IPS-18a (cell line): ENCODE measurements around the gene TNFSF11.

Source experiments
- H3K27ac ChIP-seq: one replicate; pipeline ENCODE4 v1.5.1; 2013; ENCODE audit warnings: low read length
- H3K27me3 ChIP-seq: one replicate; pipeline ENCODE4 v1.6.1; 2013; ENCODE audit warnings: mild to moderate bottlenecking, low read length; ENCODE audit not compliant: control insufficient read depth, insufficient read depth
- H3K36me3 ChIP-seq: one replicate; pipeline ENCODE4 v1.6.1; 2013; ENCODE audit warnings: low read depth, low read length; ENCODE audit not compliant: control insufficient read depth
- H3K4me1 ChIP-seq: one replicate; pipeline ENCODE4 v1.6.1; 2013; ENCODE audit warnings: low read depth, low read length; ENCODE audit not compliant: control insufficient read depth
- H3K4me3 ChIP-seq: one replicate; pipeline ENCODE4 v1.5.1; 2013; ENCODE audit warnings: low read length
- H3K9ac ChIP-seq: one replicate; pipeline ENCODE4 v1.6.1; 2013; ENCODE audit warnings: mild to moderate bottlenecking, low read length, moderate library complexity
- H3K9me3 ChIP-seq: one replicate; pipeline ENCODE4 v1.6.1; 2013; ENCODE audit warnings: low read depth, low read length; ENCODE audit not compliant: control insufficient read depth

Gene TNFSF11

DNA sequence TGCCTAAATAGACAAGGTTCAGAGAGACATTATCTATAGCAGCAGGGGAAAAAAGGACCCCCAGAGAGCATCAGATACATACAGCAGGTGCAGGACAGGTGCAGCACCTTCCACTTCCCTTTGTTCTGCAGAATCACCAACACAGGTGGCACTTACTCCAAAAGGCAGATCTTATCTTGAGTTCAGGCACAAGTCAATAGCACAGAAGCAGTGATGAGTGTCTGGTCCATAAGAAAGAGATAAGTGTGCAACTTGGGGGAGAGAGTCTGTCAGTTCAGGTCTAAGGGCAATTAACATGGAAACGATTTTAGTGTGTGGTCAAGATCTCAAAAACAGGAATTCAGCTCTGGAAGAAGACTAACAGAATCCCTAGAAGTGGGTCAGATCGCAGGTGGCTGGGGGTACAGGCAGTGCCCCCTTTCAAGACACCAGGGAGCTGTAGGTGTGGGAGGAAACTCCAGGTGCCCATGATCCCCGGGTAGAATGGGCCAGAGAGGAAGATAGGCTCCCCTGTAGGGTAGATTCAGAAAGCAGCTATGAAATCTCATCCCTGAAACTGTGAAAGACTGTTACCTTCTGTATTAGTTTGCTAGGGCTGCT is 40.6 kb downstream of the TNFSF11 start:
- Histone ChIP-seq H3K27ac (no peak overlapping the region), H3K4me3 (no peak overlapping the region), H3K9ac (no peak overlapping the region), H3K36me3 (no peaks in the 10 kb centered on the region), H3K4me1 (peaks cover 12% of the 10 kb centered on the region), H3K9me3 (no peaks in the 10 kb centered on the region), H3K27me3 (no peaks in the 10 kb centered on the region)

DNA sequence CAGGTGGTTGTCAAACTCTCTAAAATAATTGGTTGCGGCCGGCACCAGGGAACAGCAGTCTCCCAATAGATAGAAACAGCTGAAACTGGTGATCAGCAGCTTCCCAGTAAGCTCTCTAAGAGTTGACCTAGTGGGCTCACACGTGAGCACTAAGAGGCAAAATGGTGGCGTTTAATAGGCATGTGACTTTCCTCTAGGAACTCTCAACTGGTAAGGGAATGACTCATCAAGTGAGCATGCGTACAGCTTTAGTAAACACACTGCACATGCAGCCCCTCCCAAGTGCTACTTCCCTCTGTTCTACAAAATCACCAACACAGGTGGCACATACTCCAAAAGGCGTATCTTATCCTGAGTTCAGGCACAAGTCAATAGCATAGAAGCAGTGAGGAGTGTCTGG is 41.7 kb downstream of the TNFSF11 start:
- H3K4me3 ChIP-seq: no peak overlapping the region
- no peak overlapping the region for H3K9ac ChIP-seq
- H3K27me3 ChIP-seq: no peaks in the 10 kb centered on the region
- no peaks in the 10 kb centered on the region for H3K36me3 ChIP-seq
- no peaks in the 10 kb centered on the region for H3K9me3 ChIP-seq
- peaks cover 12% of the 10 kb centered on the region for H3K4me1 ChIP-seq
- no peak overlapping the region for H3K27ac ChIP-seq

DNA sequence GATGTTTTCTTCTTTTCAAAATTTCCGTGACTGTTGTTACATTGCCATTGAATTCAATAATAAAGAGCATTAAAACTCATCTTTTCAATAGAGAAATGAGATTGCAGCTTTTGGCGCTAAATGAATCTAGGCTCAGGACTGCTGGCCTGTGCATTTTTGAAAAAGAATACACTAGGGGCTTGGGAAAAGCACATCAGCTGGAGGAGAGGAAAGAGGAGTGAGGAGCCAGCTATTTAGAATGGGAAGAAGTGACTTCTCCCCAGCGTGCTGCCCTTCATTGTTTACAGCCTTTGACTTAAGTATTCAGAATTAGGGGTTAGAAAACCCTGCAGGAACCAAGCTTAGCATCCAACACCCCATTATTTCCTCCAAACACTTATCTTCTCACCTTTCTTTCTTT is 43.3 kb downstream of the TNFSF11 start:
- no peak overlapping the region for H3K9ac ChIP-seq
- no peaks in the 10 kb centered on the region for H3K9me3 ChIP-seq
- H3K36me3 ChIP-seq: no peaks in the 10 kb centered on the region
- H3K4me1 ChIP-seq: peaks cover 12% of the 10 kb centered on the region
- no peak overlapping the region for H3K27ac ChIP-seq
- no peaks in the 10 kb centered on the region for H3K27me3 ChIP-seq
- H3K4me3 ChIP-seq: no peak overlapping the region

DNA sequence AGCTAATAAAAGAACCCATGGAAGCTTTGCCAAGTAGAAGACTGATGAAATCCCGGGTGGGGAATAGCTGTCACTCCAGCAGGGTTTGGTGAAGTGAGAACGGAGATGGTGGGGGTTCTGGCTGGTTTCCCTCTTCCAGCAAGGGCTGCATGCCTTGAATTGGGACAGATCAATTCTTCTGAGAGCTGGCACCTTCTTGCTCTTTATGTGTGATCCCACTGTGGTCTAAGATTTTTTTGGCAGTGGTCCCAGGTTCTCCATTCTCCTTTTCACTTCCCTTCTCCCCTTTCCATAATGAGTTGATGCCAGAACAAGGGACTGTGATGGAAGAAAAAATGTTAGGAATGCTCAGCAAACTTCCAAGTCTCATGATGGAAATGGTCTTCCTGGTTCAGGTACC is 50.0 kb downstream of the TNFSF11 start:
- H3K9ac ChIP-seq: no peak overlapping the region
- H3K27me3 ChIP-seq: no peaks in the 10 kb centered on the region
- H3K4me3 ChIP-seq: no peak overlapping the region
- no peaks in the 10 kb centered on the region for H3K36me3 ChIP-seq
- H3K9me3 ChIP-seq: no peaks in the 10 kb centered on the region
- H3K27ac ChIP-seq: no peak overlapping the region
- H3K4me1 ChIP-seq: no peaks in the 10 kb centered on the region

DNA sequence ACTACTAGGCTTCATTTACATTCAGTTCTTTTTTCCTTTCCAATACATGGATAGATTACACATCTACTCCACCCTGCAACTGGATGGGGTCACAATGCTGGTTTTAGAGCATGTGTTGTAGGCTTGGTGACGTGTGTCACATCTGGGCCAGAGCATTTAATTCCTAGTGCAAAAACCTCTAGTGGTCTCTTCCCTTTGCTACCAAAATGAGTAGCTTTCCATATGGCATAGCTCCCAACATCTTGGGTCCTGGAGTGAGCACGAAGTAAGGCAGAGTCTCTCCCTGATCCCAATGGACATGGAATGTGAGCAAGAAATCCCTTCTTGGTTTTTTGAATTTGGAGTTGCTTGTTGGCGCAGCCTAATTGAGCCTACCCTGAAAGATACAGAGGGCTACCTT is 51.7 kb downstream of the TNFSF11 start:
- Histone ChIP-seq H3K4me3 (no peak overlapping the region), H3K9me3 (no peaks in the 10 kb centered on the region), H3K27me3 (no peaks in the 10 kb centered on the region), H3K27ac (no peak overlapping the region), H3K4me1 (no peaks in the 10 kb centered on the region), H3K9ac (no peak overlapping the region), H3K36me3 (no peaks in the 10 kb centered on the region)

DNA sequence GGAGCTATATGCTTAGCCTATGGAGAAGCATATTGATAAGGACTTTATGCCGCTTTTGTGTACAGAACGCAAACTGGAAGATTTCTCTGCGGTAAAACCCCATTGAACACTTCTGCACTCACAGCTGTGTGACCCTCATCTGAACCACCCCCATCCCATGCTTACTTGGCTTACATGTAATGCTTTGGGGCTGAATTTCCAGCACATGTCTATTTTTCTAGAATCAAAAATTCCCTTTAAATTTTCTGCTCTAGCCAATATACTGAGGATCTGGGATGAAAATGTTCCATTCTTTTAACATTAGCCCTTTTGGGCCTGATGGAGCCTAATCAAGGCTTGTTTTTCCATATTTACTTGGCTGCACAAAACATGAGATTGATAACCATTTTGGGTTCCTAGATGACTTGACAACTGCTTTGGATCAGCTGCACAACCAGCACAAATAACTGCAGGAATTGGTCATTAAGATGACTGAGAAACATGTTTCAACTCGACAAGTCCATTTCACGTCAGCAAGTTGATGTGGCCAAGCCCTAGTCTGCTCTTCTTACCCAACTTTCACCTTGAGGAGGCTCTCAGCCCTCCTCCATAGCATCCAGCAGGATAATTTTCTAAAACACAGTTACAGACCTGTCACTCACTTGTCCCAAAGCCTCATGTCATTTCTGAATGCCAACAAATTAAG is 52.4 kb downstream of the TNFSF11 start:
- H3K36me3 ChIP-seq: no peaks in the 10 kb centered on the region
- H3K4me3 ChIP-seq: no peak overlapping the region
- H3K9me3 ChIP-seq: no peaks in the 10 kb centered on the region
- no peaks in the 10 kb centered on the region for H3K27me3 ChIP-seq
- H3K9ac ChIP-seq: no peak overlapping the region
- H3K4me1 ChIP-seq: no peaks in the 10 kb centered on the region
- no peak overlapping the region for H3K27ac ChIP-seq

DNA sequence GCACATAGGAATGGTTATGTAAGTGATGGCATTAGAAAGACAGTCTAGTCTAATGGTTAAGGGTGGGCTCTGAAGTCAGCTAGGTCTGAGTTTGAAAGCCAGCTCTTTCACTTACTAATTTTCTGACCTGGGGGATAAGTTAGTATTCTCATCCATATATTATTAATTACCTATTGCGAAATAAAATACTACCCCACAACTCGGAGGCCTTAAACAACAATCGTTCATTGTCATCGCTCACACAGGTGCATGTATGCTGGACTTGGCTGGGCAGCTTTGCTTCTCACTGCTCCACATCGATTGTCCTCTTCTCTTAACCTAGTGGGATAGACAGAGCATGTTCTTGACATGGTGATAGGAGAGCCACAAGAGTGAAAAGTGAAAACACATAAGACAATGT is 54.7 kb downstream of the TNFSF11 start:
- Histone ChIP-seq H3K4me3 (no peak overlapping the region), H3K27ac (no peak overlapping the region), H3K27me3 (no peaks in the 10 kb centered on the region)

DNA sequence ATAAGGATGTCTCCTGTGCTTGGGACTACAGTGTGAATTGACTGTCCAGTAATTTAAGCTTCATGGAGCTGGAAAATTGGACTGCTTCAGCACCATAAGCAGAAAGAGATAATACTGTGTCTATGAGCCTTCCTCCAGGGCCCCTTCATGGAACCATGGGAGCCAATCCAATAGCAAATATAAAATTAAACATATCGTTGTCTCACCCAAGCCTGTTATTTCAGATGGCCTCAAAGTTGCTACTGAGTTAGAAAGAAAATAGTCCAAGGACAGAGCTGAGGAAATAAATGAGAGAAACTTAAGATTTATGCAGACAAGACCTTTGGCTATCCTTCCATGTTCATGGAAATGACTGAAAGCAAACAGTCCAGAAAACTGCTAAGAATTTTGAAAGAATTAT is 57.2 kb downstream of the TNFSF11 start:
- Histone ChIP-seq H3K4me1 (no peaks in the 10 kb centered on the region), H3K9ac (no peak overlapping the region), H3K27me3 (no peaks in the 10 kb centered on the region), H3K27ac (no peak overlapping the region), H3K4me3 (no peak overlapping the region), H3K9me3 (no peaks in the 10 kb centered on the region), H3K36me3 (no peaks in the 10 kb centered on the region)

More for the DNA sequence above, 54.7 kb downstream of the TNFSF11 start:
- no peak overlapping the region for H3K9ac ChIP-seq
- no peaks in the 10 kb centered on the region for H3K4me1 ChIP-seq
- H3K9me3 ChIP-seq: no peaks in the 10 kb centered on the region
- H3K36me3 ChIP-seq: no peaks in the 10 kb centered on the region

DNA sequence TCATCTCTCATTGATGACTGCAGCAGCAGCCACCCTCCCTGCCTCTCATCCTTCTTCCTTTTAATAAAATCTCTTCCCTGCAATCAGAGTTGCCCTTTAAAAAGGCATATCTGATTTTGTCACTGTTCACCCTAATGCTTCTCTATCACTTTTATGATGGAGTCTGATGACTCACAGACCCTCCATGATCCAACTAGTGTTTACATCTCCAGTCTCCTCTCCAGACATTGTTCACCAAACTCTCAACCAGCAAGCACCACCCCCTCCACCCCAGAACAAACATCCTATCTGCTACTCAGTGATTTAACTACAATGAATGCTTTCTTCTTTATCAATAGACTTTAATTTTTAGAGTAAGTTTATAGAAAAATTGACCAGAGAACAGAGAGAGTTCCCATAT is 59.5 kb downstream of the TNFSF11 start:
- no peaks in the 10 kb centered on the region for H3K9me3 ChIP-seq
- no peak overlapping the region for H3K4me3 ChIP-seq
- no peak overlapping the region for H3K9ac ChIP-seq
- H3K36me3 ChIP-seq: no peaks in the 10 kb centered on the region
- H3K27ac ChIP-seq: no peak overlapping the region
- H3K4me1 ChIP-seq: no peaks in the 10 kb centered on the region
- H3K27me3 ChIP-seq: no peaks in the 10 kb centered on the region

DNA sequence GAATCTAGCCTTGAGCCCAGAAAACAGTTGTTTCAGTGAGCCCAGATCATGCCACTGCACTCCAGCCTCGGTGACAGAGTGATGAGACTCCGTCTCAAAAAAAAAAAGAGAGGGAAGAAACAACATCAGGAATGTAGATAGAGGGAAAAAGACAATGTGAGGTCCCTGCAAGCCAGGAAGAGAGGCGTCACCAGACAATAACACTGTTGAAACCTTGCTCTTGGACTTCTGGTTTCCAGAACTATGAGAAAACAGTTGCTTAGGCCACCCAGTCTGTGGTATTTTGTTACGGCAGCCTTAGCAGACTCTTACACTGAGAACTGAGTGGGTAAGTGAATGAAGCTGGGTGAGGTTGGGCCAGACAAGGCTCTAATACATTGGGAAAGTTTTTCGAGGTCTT is 64.1 kb downstream of the TNFSF11 start:
- Histone ChIP-seq H3K27ac (no peak overlapping the region), H3K36me3 (no peaks in the 10 kb centered on the region), H3K27me3 (no peaks in the 10 kb centered on the region), H3K9me3 (no peaks in the 10 kb centered on the region), H3K4me3 (no peak overlapping the region), H3K9ac (no peak overlapping the region), H3K4me1 (no peaks in the 10 kb centered on the region)

DNA sequence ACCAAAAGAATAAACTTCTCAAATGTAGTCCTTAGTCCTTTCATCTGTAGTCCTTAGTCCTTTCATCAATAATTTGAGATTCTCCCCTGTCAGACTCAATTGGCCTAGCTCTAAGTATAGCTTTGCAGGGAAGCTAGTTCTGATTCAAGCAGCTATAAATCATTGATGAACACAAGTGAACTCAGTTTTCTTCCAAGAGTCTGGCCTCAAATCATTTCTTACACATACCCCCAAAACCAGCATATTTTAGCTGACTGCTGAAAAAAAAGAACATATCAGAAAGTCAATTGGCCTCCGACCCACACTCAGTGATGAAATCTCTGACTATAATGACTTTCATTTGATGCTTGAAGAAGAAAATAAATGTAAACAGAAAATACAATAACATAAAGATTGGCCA is 64.9 kb downstream of the TNFSF11 start:
- H3K36me3 ChIP-seq: no peaks in the 10 kb centered on the region
- H3K9ac ChIP-seq: no peak overlapping the region
- H3K9me3 ChIP-seq: no peaks in the 10 kb centered on the region
- H3K4me1 ChIP-seq: no peaks in the 10 kb centered on the region
- H3K27ac ChIP-seq: no peak overlapping the region
- H3K27me3 ChIP-seq: no peaks in the 10 kb centered on the region
- H3K4me3 ChIP-seq: no peak overlapping the region

DNA sequence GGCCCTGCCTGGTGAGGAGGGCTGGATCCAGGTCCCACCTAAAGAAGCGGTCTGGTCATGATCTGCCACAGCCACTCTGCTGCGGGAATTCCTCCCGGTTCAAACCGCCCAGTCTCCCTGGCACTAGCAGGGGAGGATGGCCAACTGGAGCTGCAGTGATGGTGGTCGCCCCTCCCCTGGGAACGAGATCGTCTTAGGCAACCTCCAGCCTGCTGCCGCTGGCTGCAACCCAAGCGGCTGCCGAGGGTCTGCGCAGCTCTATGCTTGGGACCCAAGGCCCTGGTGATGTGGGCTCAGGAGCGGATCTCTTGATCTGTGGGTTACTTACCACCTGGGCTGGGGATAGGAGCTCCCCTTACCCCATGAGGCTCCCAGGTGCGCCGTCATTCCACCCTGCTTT is 69.1 kb downstream of the TNFSF11 start:
- Histone ChIP-seq H3K27ac (no peak overlapping the region), H3K4me3 (no peak overlapping the region), H3K36me3 (no peaks in the 10 kb centered on the region), H3K9me3 (no peaks in the 10 kb centered on the region), H3K27me3 (no peaks in the 10 kb centered on the region), H3K4me1 (no peaks in the 10 kb centered on the region), H3K9ac (no peak overlapping the region)
